ENCODE data around the gene NXPH1. TPM values are rescaled to one million over a fixed set of nuclear protein-coding genes. Genes with fewer than 3 reads are reported as not detected.

NXPH1 gene
- not detected in 2 replicates for total RNA-seq

DNA sequence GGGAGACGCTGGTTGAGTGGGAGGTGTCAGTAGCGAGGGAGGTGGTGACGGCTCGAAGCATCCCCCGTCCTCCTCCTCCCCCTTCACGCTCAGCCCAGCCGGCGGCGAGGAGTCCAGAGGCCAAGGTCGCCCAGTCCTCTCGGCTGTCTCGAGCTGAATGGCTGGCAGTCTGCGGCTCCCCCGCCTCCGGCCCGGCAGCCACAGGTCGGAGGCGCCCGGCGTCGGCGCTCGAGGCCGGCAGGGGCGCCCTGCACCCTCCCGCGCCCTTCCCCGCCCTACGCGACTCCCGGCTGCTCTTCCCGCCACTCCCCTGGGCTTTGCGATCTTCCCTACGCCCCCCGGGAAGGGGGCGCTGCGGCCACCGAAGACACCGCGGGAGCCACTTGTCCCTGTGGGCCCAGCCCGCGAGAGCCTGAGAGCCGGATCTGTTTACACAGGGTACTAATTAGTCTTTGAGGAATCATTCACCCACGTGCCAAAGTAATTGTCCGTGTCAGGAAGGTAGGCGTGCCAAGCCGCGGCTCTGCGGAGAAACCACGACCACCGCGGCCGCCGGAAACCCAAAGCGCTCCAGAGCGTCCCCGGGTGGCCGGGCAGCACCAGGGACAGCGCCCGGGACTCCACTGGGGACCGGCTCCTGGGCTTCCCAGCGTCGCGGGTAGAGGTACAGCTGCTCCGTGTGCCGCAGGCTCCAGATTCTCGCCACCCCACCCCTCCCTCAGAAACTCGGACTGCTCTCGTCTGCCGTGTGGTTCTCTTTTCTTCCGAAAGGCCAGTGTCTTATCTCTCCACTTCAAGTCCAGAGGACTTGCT, at the start of gene NXPH1:
Gene NXPH1 (plus strand): TSS at position 133 of the 813 bp plus-strand sequence.

Other genes with a start within 250 kb of the NXPH1 start
- 2.1 TPM in 1 of 2 replicates, not detected in the other for gene ICA1, start 171.4 kb upstream of the NXPH1 start, total RNA-seq